Thyroid gland (tissue), 4 donors: ENCODE results near the gene NEK3.
"Not testable (repeated sequence)": the region's sequence is repeated elsewhere in the genome, so short reads cannot be mapped to it uniquely, and the experiment has no call there.

ENCODE experiments used
- CTCF ChIP-seq, 6 experiments: fragments of 200-600 bp in 3 of 6; fragments of 450-650 bp in 3 of 6; sonication (generic) in 3 of 6; IDR thresholded peaks; one replicate each; pipeline ENCODE4 v1.5.1; 2016 to 2019; ENCODE audit warnings: antibody characterized with exemption in 6 of 6, mild to moderate bottlenecking in 2 of 6, inconsistent platforms in 1 of 6, moderate library complexity in 1 of 6
- POLR2A ChIP-seq, 2 donors: fragments of 450-650 bp; IDR thresholded peaks; one replicate each; pipeline ENCODE4 v1.6.1; 2017; ENCODE audit warnings: antibody characterized with exemption in 2 of 2, mild to moderate bottlenecking in 2 of 2, moderate library complexity in 1 of 2

DNA sequence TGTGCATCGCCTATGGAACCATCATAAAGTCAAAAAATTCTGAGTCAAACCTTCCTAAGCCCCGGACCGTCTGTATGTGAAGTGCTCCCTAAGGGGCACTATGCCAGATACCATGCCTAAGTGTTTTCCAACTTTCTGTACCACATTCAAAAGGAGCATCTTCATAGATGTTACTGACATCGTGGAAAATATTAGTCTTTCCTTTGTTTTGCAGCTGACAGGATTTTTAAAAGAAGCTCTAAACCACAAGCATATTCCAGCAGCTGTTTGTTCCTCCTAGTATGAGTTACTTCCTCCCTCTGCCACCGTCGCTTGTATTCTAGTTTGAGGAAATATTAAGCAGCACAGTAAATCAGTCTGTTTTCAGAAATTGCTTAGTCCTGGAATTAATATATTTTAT is 14.6 kb upstream of the NEK3 start:
- TF ChIP-seq POLR2A, CTCF (IDR thresholded peaks at IDR 0.05): not testable (repeated sequence)
